ENCODE results near the gene SLC6A12. TPM values are rescaled to one million over a fixed set of nuclear protein-coding genes. Genes with fewer than 3 reads are reported as not detected.

Gene SLC6A12
- total and polyA plus RNA-seq, 10 donors, result 0.35 to 3.1 (median 1.8) TPM

DNA sequence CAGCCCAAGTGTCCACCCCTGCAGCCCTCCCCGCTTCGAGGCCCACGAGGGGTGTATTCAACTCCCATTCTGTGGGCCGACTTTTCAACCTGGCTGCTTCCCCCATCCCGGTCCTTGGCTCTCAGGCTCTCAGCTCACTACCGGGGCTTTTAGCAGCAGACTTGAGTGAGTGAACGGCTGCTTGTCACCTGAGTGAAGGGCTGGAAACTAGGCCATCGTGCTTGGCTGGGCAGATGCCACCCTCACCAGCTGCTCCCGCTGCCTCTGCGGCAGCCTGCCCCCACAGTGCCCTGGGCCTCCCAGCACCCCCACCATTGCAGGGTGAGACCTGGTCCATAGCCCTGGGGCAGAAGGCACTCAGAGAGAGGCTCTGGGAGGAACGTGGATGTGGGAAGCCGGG is 59.9 kb downstream of the SLC6A12 start:
- intact Hi-C loops (cut with DNase I; ENCODE audit: low total_unique reads), result no loop called here
- 90 to 95% (median 93%) methylated on average over 10 to 12 of the region's 12 CpGs for WGBS, 5 donors
- Histone ChIP-seq H3K4me1 (no peaks in the 10 kb centered on the region), H3K9me3 (no peaks in the 10 kb centered on the region), H3K27ac (no peak overlapping the region), H3K4me3 (no peak overlapping the region), H3K36me3 (no peaks in the 10 kb centered on the region), H3K27me3 (replicated peaks in 1 of 7) (peaks cover 0 to 16% (median 0%) of the 10 kb centered on the region in 7 donors)
- TF ChIP-seq POLR2A (IDR thresholded peaks at IDR 0.05), result no peak
- no peak for TF ChIP-seq POLR2AphosphoS5 (IDR thresholded peaks at IDR 0.05)
- no peak for DNase-seq

GRCh38 chr12:153080-153746 is 60.7 kb downstream of the SLC6A12 start:
- peak; percentile 82 for DNase-seq
- Histone ChIP-seq H3K4me1 (no peaks in the 10 kb centered on the region), H3K27me3 (replicated peaks in 1 of 7) (peaks cover 0 to 16% (median 0%) of the 10 kb centered on the region in 7 donors), H3K9me3 (no peaks in the 10 kb centered on the region), H3K4me3 (no peak overlapping the region), H3K36me3 (no peaks in the 10 kb centered on the region), H3K27ac (no peak overlapping the region)
- intact Hi-C loops (cut with DNase I; ENCODE audit: low total_unique reads), result no loop called here
- 15 to 19% (median 18%) methylated on average over 10 to 11 of the region's 11 CpGs for WGBS, 5 donors
- TF ChIP-seq, protein P1, sequence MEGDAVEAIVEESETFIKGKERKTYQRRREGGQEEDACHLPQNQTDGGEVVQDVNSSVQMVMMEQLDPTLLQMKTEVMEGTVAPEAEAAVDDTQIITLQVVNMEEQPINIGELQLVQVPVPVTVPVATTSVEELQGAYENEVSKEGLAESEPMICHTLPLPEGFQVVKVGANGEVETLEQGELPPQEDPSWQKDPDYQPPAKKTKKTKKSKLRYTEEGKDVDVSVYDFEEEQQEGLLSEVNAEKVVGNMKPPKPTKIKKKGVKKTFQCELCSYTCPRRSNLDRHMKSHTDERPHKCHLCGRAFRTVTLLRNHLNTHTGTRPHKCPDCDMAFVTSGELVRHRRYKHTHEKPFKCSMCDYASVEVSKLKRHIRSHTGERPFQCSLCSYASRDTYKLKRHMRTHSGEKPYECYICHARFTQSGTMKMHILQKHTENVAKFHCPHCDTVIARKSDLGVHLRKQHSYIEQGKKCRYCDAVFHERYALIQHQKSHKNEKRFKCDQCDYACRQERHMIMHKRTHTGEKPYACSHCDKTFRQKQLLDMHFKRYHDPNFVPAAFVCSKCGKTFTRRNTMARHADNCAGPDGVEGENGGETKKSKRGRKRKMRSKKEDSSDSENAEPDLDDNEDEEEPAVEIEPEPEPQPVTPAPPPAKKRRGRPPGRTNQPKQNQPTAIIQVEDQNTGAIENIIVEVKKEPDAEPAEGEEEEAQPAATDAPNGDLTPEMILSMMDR (IDR thresholded peaks at IDR 0.05 in 8 of 11, conservative IDR thresholded peaks at IDR 0.05 in 3 of 11), result peak; percentile 11 to 63 (median 54)
- peak in 1 of 3 donors; percentile 9 for TF ChIP-seq POLR2AphosphoS5 (IDR thresholded peaks at IDR 0.05)
- TF ChIP-seq POLR2A (IDR thresholded peaks at IDR 0.05), result no peak

GRCh38 chr12:152440-152839 is 61.5 kb downstream of the SLC6A12 start:
- no peak for TF ChIP-seq POLR2AphosphoS5 (IDR thresholded peaks at IDR 0.05)
- intact Hi-C loops (cut with DNase I; ENCODE audit: low total_unique reads), result no loop called here
- WGBS, 5 donors, result 51 to 60% (median 58%) methylated on average over 2 to 3 of the region's 3 CpGs

GRCh38 chr12:151579-151978 is 62.4 kb downstream of the SLC6A12 start:
- Histone ChIP-seq H3K36me3 (no peaks in the 10 kb centered on the region), H3K9me3 (no peaks in the 10 kb centered on the region), H3K4me3 (no peak overlapping the region), H3K27ac (no peak overlapping the region), H3K27me3 (replicated peaks in 1 of 7) (peaks cover 0 to 16% (median 0%) of the 10 kb centered on the region in 7 donors), H3K4me1 (no peaks in the 10 kb centered on the region)
- DNase-seq, result no peak
- 79 to 96% (median 86%) methylated on average over 5 of the region's 5 CpGs for WGBS, 5 donors
- TF ChIP-seq POLR2AphosphoS5 (IDR thresholded peaks at IDR 0.05) (no peak), POLR2A (IDR thresholded peaks at IDR 0.05) (no peak)
- TF ChIP-seq, protein P1 (IDR thresholded peaks at IDR 0.05 in 8 of 11, conservative IDR thresholded peaks at IDR 0.05 in 3 of 11), result no peak
- intact Hi-C loops (cut with DNase I; ENCODE audit: low total_unique reads), result no loop called here

More at GRCh38 chr12:152440-152839, 61.5 kb downstream of the SLC6A12 start:
- H3K27ac ChIP-seq, result no peak overlapping the region
- H3K4me1 ChIP-seq, result no peaks in the 10 kb centered on the region
- H3K36me3 ChIP-seq, result no peaks in the 10 kb centered on the region
- H3K27me3 ChIP-seq (replicated peaks in 1 of 7), result peaks cover 0 to 16% (median 0%) of the 10 kb centered on the region in 7 donors
- no peak for DNase-seq
- no peaks in the 10 kb centered on the region for H3K9me3 ChIP-seq
- H3K4me3 ChIP-seq, result no peak overlapping the region

- 82 to 91% (median 87%) methylated on average over 16 to 18 of the region's 18 CpGs for WGBS, 5 donors
Observed at GRCh38 chr12:148676-149416, 65.1 kb downstream of the SLC6A12 start.

More at GRCh38 chr12:148676-149416, 65.1 kb downstream of the SLC6A12 start:
- H3K27ac ChIP-seq, result no peak overlapping the region
- no peaks in the 10 kb centered on the region for H3K9me3 ChIP-seq
- peaks cover 0 to 12% (median 0%) of the 10 kb centered on the region in 7 donors for H3K27me3 ChIP-seq (replicated peaks in 1 of 7)
- DNase-seq, result no peak
- no peak overlapping the region for H3K4me3 ChIP-seq
- H3K4me1 ChIP-seq, result no peaks in the 10 kb centered on the region
- intact Hi-C loops (cut with DNase I; ENCODE audit: low total_unique reads), result no loop called here
- no peaks in the 10 kb centered on the region for H3K36me3 ChIP-seq
- no peak for TF ChIP-seq POLR2A (IDR thresholded peaks at IDR 0.05)
- TF ChIP-seq, protein P1 (IDR thresholded peaks at IDR 0.05 in 8 of 11, conservative IDR thresholded peaks at IDR 0.05 in 3 of 11), result no peak
- TF ChIP-seq POLR2AphosphoS5 (IDR thresholded peaks at IDR 0.05), result no peak

Data from spleen (tissue), 11 donors.